OCI-LY1 (cell line): ENCODE results near the gene LPAR1.

Source experiments
- H2AFZ ChIP-seq: fragments of 200-600 bp; sonication (generic), shearing (Covaris generic); 2 replicates; pipeline ENCODE4 v1.6.0; 2014; ENCODE audit warnings: antibody characterized with exemption, mild to moderate bottlenecking, low read length
- H3F3A ChIP-seq: fragments of 200-600 bp; sonication (generic), shearing (Covaris generic); 2 replicates; pipeline ENCODE4 v1.6.0; 2014; ENCODE audit warnings: mild to moderate bottlenecking, antibody characterized with exemption, low read length, moderate library complexity; ENCODE audit not compliant: insufficient read depth
- H3K27ac ChIP-seq: fragments of 200-600 bp; sonication (generic); 2 replicates; pipeline ENCODE4 v1.5.1; 2014; ENCODE audit warnings: low read length, mixed run types, mild to moderate bottlenecking, low read depth; ENCODE audit not compliant: poor library complexity, severe bottlenecking
- H3K27me3 ChIP-seq: fragments of 200-600 bp; sonication (generic); 2 replicates; pipeline ENCODE4 v1.6.0; 2014; ENCODE audit warnings: antibody characterized with exemption, mild to moderate bottlenecking, low read length, moderate library complexity; ENCODE audit not compliant: insufficient read depth
- H3K36me3 ChIP-seq: fragments of 200-600 bp; sonication (generic); 2 replicates; pipeline ENCODE4 v1.6.1; 2014; ENCODE audit warnings: mild to moderate bottlenecking, antibody characterized with exemption, low read length, moderate library complexity, mixed read lengths; ENCODE audit not compliant: insufficient read depth
- H3K4me1 ChIP-seq: fragments of 200-600 bp; sonication (generic); 2 replicates; pipeline ENCODE4 v1.5.1; 2014; ENCODE audit warnings: mild to moderate bottlenecking, low read length, moderate library complexity; ENCODE audit not compliant: insufficient read depth, severe bottlenecking
- H3K4me2 ChIP-seq: fragments of 200-600 bp; sonication (generic), shearing (Covaris generic); 2 replicates; pipeline ENCODE4 v1.6.1; 2014; ENCODE audit warnings: low read length
- H3K4me3 ChIP-seq: fragments of 200-600 bp; sonication (generic); 2 replicates; pipeline ENCODE4 v1.5.1; 2014; ENCODE audit warnings: low read length, low read depth, mild to moderate bottlenecking, mixed read lengths; ENCODE audit not compliant: poor library complexity, severe bottlenecking
- H3K79me2 ChIP-seq: fragments of 200-600 bp; shearing (Covaris generic); 2 replicates; pipeline ENCODE4 v1.6.1; 2016; ENCODE audit warnings: mixed run types, low read length, mixed read lengths; ENCODE audit not compliant: insufficient read depth
- H3K9ac ChIP-seq: fragments of 200-600 bp; sonication (generic), shearing (Covaris generic); 2 replicates; pipeline ENCODE4 v1.6.1; 2014; ENCODE audit warnings: mild to moderate bottlenecking, low read length, mixed read lengths
- H3K9me2 ChIP-seq: fragments of 200-600 bp; sonication (generic), shearing (Covaris generic); 2 replicates; pipeline ENCODE4 v1.6.1; 2014; ENCODE audit warnings: low read depth, mild to moderate bottlenecking, low read length, mixed read lengths
- H3K9me3 ChIP-seq: fragments of 200-600 bp; shearing (Covaris generic); 2 replicates; pipeline ENCODE4 v1.6.1; 2014; ENCODE audit warnings: low read length, mixed read lengths
- H4K20me1 ChIP-seq: fragments of 200-600 bp; sonication (generic), shearing (Covaris generic); 2 replicates; pipeline ENCODE4 v1.6.0; 2016; ENCODE audit warnings: mild to moderate bottlenecking, low read length; ENCODE audit not compliant: insufficient read depth
- EZH2 ChIP-seq: fragments of 200-600 bp; sonication (generic), shearing (Covaris generic); IDR thresholded peaks from 2 replicates; pipeline ENCODE4 v1.8.0; 2017; ENCODE audit warnings: borderline replicate concordance, mixed run types, mild to moderate bottlenecking, antibody characterized with exemption, low read length, moderate library complexity, mixed read lengths
- TF ChIP-seq, protein P1 (sequence below): fragments of 200-600 bp; sonication (generic), shearing (Covaris generic); IDR thresholded peaks from 2 replicates; pipeline ENCODE4 v1.5.1; 2017; ENCODE audit warnings: mild to moderate bottlenecking, antibody characterized with exemption, low read length, moderate library complexity, mixed read lengths

The LPAR1 gene

DNA sequence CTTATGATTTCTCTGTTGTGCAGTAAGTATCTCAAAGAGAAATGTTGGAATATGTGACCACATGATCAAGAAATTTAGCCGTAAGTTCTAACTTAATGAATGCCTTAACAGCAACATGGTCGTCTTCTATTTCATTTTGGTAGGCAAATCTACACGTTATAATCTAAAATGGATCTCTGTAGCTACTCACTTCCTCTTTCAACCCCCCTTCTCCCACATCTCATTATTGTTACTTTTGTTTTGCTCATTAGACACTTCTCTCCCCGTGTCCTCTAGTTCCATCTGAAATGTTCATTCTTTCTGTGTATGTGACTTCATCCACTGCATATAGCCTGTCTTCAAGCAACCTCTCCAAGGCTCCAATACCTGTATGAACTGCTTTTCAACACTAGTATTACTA, 27.1 kb upstream of the LPAR1 start:
- Histone ChIP-seq H3F3A (no peaks in the 10 kb centered on the region), H3K4me3 (no peak overlapping the region), H3K4me2 (no peak overlapping the region), H3K9ac (no peak overlapping the region), H3K27ac (no peak overlapping the region), H3K27me3 (no peaks in the 10 kb centered on the region), H3K9me3 (no peaks in the 10 kb centered on the region), H4K20me1 (no peaks in the 10 kb centered on the region), H2AFZ (no peak overlapping the region), H3K79me2 (no peaks in the 10 kb centered on the region), H3K36me3 (no peaks in the 10 kb centered on the region), H3K9me2 (no peaks in the 10 kb centered on the region), H3K4me1 (no peaks in the 10 kb centered on the region)
- TF ChIP-seq EZH2, result no peak
- TF ChIP-seq, protein P1, sequence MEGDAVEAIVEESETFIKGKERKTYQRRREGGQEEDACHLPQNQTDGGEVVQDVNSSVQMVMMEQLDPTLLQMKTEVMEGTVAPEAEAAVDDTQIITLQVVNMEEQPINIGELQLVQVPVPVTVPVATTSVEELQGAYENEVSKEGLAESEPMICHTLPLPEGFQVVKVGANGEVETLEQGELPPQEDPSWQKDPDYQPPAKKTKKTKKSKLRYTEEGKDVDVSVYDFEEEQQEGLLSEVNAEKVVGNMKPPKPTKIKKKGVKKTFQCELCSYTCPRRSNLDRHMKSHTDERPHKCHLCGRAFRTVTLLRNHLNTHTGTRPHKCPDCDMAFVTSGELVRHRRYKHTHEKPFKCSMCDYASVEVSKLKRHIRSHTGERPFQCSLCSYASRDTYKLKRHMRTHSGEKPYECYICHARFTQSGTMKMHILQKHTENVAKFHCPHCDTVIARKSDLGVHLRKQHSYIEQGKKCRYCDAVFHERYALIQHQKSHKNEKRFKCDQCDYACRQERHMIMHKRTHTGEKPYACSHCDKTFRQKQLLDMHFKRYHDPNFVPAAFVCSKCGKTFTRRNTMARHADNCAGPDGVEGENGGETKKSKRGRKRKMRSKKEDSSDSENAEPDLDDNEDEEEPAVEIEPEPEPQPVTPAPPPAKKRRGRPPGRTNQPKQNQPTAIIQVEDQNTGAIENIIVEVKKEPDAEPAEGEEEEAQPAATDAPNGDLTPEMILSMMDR, result no peak

DNA sequence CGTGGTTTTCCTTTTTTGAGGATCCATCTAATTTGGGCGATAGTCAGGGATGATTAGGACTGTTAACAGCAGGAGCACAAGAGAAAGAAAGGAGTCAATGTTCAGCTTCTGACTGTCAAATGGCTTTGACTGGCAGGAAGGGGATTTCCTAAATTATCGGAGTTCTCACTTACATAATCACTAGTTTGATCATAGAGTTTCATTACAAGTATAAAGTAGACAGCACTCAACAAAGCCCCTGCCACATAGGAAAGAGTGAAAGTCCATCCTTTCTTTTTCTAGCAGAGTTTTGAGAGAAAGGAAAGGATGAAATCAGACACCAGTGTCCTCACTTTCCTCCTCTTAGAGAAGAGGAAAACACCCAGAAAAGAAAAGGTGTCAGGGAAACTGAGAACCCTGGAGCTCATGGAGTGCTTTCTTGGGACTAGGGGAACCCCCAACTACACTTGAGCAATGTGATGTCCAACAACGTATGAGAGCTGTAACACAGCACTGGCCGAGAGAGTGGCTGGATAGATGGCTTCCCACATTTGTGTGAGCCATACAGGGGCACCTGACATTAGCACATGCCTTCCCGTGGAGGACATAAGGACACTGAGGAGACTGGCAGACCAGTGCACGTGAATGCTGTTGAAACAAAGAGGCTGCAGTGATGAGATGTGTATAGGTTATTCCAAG, 26.0 kb upstream of the LPAR1 start:
- H3K79me2 ChIP-seq, result no peaks in the 10 kb centered on the region
- no peaks in the 10 kb centered on the region for H3K4me1 ChIP-seq
- H3K27me3 ChIP-seq, result no peaks in the 10 kb centered on the region
- H2AFZ ChIP-seq, result no peak overlapping the region
- H3K4me2 ChIP-seq, result no peak overlapping the region
- no peaks in the 10 kb centered on the region for H3F3A ChIP-seq
- H3K36me3 ChIP-seq, result no peaks in the 10 kb centered on the region
- H3K9me2 ChIP-seq, result no peaks in the 10 kb centered on the region
- TF ChIP-seq, protein P1, result no peak
- TF ChIP-seq EZH2, result no peak
- H3K4me3 ChIP-seq, result no peak overlapping the region
- H3K9me3 ChIP-seq, result no peaks in the 10 kb centered on the region
- no peaks in the 10 kb centered on the region for H4K20me1 ChIP-seq
- H3K9ac ChIP-seq, result no peak overlapping the region
- no peak overlapping the region for H3K27ac ChIP-seq

DNA sequence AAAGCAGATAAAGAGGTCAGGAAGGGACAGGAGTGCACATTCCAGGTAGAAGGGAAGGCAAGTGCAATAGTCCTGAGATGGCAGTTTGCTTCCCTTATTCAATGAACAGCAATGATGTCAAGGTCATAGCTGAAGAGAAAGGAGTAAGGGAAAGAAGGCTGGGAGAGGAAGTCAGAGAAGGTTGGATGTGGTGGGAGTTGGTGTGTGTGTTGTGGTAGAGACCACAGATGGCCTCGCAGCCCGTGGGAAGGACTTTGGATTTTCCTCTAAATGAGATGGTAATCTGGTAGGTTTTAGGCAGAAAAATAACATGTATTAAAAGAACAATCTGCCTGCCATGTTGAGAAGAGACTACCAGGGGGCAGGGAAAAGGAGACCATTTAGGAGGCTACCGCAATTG, 25.1 kb upstream of the LPAR1 start:
- no peak overlapping the region for H3K4me3 ChIP-seq
- no peaks in the 10 kb centered on the region for H3K36me3 ChIP-seq
- H3K79me2 ChIP-seq, result no peaks in the 10 kb centered on the region

More for the DNA sequence above, 25.1 kb upstream of the LPAR1 start:
- H3K4me1 ChIP-seq, result no peaks in the 10 kb centered on the region
- TF ChIP-seq, protein P1, result no peak
- no peak overlapping the region for H3K27ac ChIP-seq
- H3K9ac ChIP-seq, result no peak overlapping the region
- no peaks in the 10 kb centered on the region for H3F3A ChIP-seq
- no peak overlapping the region for H2AFZ ChIP-seq
- no peaks in the 10 kb centered on the region for H4K20me1 ChIP-seq
- H3K4me2 ChIP-seq, result no peak overlapping the region
- H3K9me3 ChIP-seq, result no peaks in the 10 kb centered on the region
- H3K9me2 ChIP-seq, result no peaks in the 10 kb centered on the region
- H3K27me3 ChIP-seq, result no peaks in the 10 kb centered on the region
